ENCODE measurements around the gene SMYD3.

- no peak for TF ChIP-seq POLR2A (IDR thresholded peaks at IDR 0.05; ENCODE audit: low read length)
- TF ChIP-seq GATA1 (IDR thresholded peaks at IDR 0.05; ENCODE audit: low read depth, low read length): no peak
These were observed 694.8 kb downstream of the SMYD3 start for GRCh38 chr1:245812278-245812677.
